PC-9 (cell line): ENCODE results near the gene SUPT3H. TPM values are rescaled to one million over a fixed set of nuclear protein-coding genes. Genes with fewer than 3 reads are reported as not detected.

Experiments
- BruUV-seq: library from RNA; stranded (reverse); fragments of 400-500 nt; replicated peaks from 2 replicates; lab custom pipeline; 2021; lab: Mats Ljungman, UMichigan
- CTCF ChIA-PET: fragments of 300-600 bp; sonication (Branson Sonifier 250); formaldehyde crosslinking; loops from one replicate; lab custom pipeline; 2022; ENCODE audit warnings: antibody characterized with exemption; lab: Charles Lee
- POLR2A ChIA-PET: fragments of 300-600 bp; sonication (Branson Sonifier 250); formaldehyde crosslinking; loops from one replicate; lab custom pipeline; 2022; ENCODE audit warnings: antibody characterized with exemption; ENCODE audit not compliant: unreplicated experiment; lab: Charles Lee
- DNase-seq, 2 experiments: peaks; one replicate each; pipeline versions ENCODE4 v3.0.0 to v3.0.0-alpha.2; 2015 to 2022; ENCODE audit warnings: mixed read lengths in 1 of 2
- H2AFZ ChIP-seq: fragments of 200-600 bp; sonication (generic); 2 replicates; pipeline ENCODE4 v1.8.1; 2017; ENCODE audit warnings: antibody characterized with exemption
- H3F3A ChIP-seq: fragments of 200-600 bp; sonication (generic); 2 replicates; pipeline ENCODE4 v1.8.1; 2017; ENCODE audit warnings: antibody characterized with exemption, mild to moderate bottlenecking, low read depth; ENCODE audit not compliant: insufficient read depth
- H3K27ac ChIP-seq: fragments of 200-600 bp; sonication (generic); 2 replicates; pipeline ENCODE4 v1.6.1; 2016; ENCODE audit warnings: mixed run types
- H3K27me3 ChIP-seq: fragments of 200-600 bp; sonication (generic); 2 replicates; pipeline ENCODE4 v1.6.1; 2016; ENCODE audit warnings: low read depth, mixed run types; ENCODE audit not compliant: insufficient read depth
- H3K36me3 ChIP-seq: fragments of 200-600 bp; sonication (generic); 2 replicates; pipeline ENCODE4 v1.6.1; 2016; ENCODE audit warnings: low read depth, mixed run types
- H3K4me1 ChIP-seq: fragments of 200-600 bp; sonication (generic); replicated peaks from 2 replicates; pipeline ENCODE4 v1.6.1; 2016; ENCODE audit warnings: mixed run types; ENCODE audit not compliant: insufficient read depth
- H3K4me2 ChIP-seq: fragments of 200-600 bp; sonication (generic); 2 replicates; pipeline ENCODE4 v1.6.1; 2017; ENCODE audit warnings: mixed run types
- H3K4me3 ChIP-seq: fragments of 200-600 bp; sonication (generic); 2 replicates; pipeline ENCODE4 v1.6.1; 2016; ENCODE audit warnings: mixed run types
- H3K79me2 ChIP-seq: fragments of 200-600 bp; sonication (generic); 2 replicates; pipeline ENCODE4 v1.6.1; 2017; ENCODE audit warnings: low read depth, mixed run types
- H3K9me2 ChIP-seq: fragments of 200-600 bp; sonication (generic); 2 replicates; pipeline ENCODE4 v1.8.1; 2017; ENCODE audit warnings: mild to moderate bottlenecking; ENCODE audit not compliant: insufficient read depth
- H3K9me3 ChIP-seq: fragments of 200-600 bp; sonication (generic); 2 replicates; pipeline ENCODE4 v1.8.1; 2016; ENCODE audit warnings: low read depth; ENCODE audit not compliant: insufficient read depth
- H4K20me1 ChIP-seq: fragments of 200-600 bp; sonication (generic); 2 replicates; pipeline ENCODE4 v1.8.1; 2017; ENCODE audit not compliant: insufficient read depth
- EZH2 ChIP-seq: fragments of 200-600 bp; sonication (generic); IDR thresholded peaks from 2 replicates; pipeline ENCODE4 v1.8.0; 2017; ENCODE audit warnings: antibody characterized with exemption, low read depth
- intact Hi-C: fragments of 100-400 bp; cut with micrococcal nuclease; formaldehyde crosslinking; loops from one replicate; pipeline ENCODE4 v1.10.0; 2022; ENCODE audit not compliant: unreplicated experiment
- total RNA-seq: library from RNA; stranded (reverse); gene quantifications from 2 replicates; pipeline ENCODE4 v1.2.3, GENCODE V29; 2021
- TF ChIP-seq, protein P1 (sequence below): fragments of 200-600 bp; sonication (generic); conservative IDR thresholded peaks from 2 replicates; pipeline ENCODE4 v1.6.1; 2017; ENCODE audit warnings: mixed run types, antibody characterized with exemption, mild to moderate bottlenecking, moderate library complexity

Gene SUPT3H
- total RNA-seq, 1 experiment from 2014 or later, result 9.2 TPM

DNA sequence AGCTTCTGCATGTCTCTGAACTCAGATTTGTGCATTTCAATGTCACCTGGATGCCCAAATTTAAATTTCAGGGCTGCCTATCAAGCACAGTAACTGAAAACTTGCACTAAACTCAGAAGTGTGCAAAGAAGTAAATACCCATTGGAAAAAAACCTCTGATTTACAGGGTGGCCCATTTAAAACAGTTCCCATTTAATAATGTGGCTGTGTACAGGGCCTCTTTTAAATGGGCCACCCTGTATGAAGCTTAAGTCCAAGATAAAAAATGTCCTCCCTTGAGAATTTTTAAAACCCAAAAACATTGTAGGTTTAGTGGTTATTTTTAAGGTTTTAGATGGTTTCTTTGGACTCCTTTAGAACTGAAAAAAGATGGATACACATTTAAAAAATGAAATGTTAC lies 251.7 kb downstream of the SUPT3H start:
- BruUV-seq, result no TSS peak
- H3K36me3 ChIP-seq, result no peaks in the 10 kb centered on the region
- no peak overlapping the region for H3K4me2 ChIP-seq
- no peaks in the 10 kb centered on the region for H3K9me3 ChIP-seq
- no peak overlapping the region for H3K4me3 ChIP-seq
- H3K4me1 ChIP-seq, result no peaks in the 10 kb centered on the region
- DNase-seq, result no peak
- H3K27ac ChIP-seq, result no peak overlapping the region
- H3K27me3 ChIP-seq, result no peaks in the 10 kb centered on the region
- ChIA-PET POLR2A (no interaction called here), CTCF (interaction anchor here (0.7 kb wide), 1 partner anchor 104 kb away, joined by 4 read pairs; no protein-coding TSS in a partner anchor)
- intact Hi-C loops, result no loop called here
- H3K79me2 ChIP-seq, result no peaks in the 10 kb centered on the region
- H3F3A ChIP-seq, result no peaks in the 10 kb centered on the region
- H4K20me1 ChIP-seq, result no peaks in the 10 kb centered on the region
- H3K9me2 ChIP-seq, result no peaks in the 10 kb centered on the region
- no peak for TF ChIP-seq EZH2
- TF ChIP-seq, protein P1, sequence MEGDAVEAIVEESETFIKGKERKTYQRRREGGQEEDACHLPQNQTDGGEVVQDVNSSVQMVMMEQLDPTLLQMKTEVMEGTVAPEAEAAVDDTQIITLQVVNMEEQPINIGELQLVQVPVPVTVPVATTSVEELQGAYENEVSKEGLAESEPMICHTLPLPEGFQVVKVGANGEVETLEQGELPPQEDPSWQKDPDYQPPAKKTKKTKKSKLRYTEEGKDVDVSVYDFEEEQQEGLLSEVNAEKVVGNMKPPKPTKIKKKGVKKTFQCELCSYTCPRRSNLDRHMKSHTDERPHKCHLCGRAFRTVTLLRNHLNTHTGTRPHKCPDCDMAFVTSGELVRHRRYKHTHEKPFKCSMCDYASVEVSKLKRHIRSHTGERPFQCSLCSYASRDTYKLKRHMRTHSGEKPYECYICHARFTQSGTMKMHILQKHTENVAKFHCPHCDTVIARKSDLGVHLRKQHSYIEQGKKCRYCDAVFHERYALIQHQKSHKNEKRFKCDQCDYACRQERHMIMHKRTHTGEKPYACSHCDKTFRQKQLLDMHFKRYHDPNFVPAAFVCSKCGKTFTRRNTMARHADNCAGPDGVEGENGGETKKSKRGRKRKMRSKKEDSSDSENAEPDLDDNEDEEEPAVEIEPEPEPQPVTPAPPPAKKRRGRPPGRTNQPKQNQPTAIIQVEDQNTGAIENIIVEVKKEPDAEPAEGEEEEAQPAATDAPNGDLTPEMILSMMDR, result no peak
- H2AFZ ChIP-seq, result no peak overlapping the region

DNA sequence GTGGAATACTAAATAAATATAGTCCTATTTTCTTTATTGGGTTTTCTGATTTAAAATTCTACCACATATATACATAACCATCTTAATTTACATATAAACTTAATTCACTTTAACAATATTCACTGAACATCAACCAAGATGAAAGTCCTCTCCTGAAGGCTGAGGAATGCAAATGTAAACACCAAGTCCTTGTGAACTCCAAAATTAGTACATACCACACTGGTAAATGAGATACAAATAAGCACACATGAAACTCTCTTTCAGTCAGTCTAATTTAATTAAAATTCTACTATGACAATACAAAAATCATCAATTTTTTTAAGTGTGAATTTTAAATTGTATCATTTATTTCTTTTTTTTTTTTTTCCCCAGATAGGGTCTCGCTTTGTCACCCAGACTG lies 254.7 kb downstream of the SUPT3H start:
- Histone ChIP-seq H3K36me3 (no peaks in the 10 kb centered on the region), H3K4me3 (no peak overlapping the region), H3K79me2 (no peaks in the 10 kb centered on the region), H3K9me2 (no peaks in the 10 kb centered on the region), H3K27me3 (no peaks in the 10 kb centered on the region), H3K27ac (no peak overlapping the region), H2AFZ (no peak overlapping the region), H3K9me3 (no peaks in the 10 kb centered on the region), H4K20me1 (no peaks in the 10 kb centered on the region), H3F3A (no peaks in the 10 kb centered on the region), H3K4me2 (no peak overlapping the region), H3K4me1 (no peaks in the 10 kb centered on the region)
- BruUV-seq, result no TSS peak
- TF ChIP-seq, protein P1, result no peak
- no peak for TF ChIP-seq EZH2
- intact Hi-C loops, result no loop called here
- POLR2A ChIA-PET, result no interaction called here
- CTCF ChIA-PET, result interaction anchor here (0.5 kb wide), 1 partner anchor 42 kb away, joined by 3 read pairs; no protein-coding TSS in a partner anchor
- no peak for DNase-seq

DNA sequence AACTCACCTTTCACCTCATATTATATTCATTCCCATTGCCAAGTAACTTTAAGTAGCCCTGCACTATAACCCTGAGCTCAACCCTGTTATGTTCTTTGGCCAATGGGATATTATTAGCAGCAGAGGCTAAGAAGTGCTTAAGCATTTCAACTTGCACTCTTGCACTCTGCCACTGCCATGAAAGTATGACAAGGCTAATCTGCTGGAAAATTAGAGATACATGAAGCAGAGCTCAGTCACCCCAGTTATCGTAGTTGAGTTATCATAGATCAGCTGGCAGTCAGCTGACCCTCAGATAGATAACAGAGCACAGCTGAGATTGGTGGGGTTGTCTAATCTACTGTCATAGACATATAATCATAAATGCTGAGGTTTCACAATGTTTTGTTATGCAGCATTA lies 259.0 kb downstream of the SUPT3H start:
- Histone ChIP-seq H3K27me3 (no peaks in the 10 kb centered on the region), H3K27ac (no peak overlapping the region), H2AFZ (no peak overlapping the region), H3K4me2 (no peak overlapping the region), H3K4me3 (no peak overlapping the region), H3K79me2 (no peaks in the 10 kb centered on the region), H3K36me3 (no peaks in the 10 kb centered on the region), H3K4me1 (no peaks in the 10 kb centered on the region), H3K9me3 (no peaks in the 10 kb centered on the region), H3K9me2 (no peaks in the 10 kb centered on the region), H4K20me1 (no peaks in the 10 kb centered on the region), H3F3A (peaks cover 5% of the 10 kb centered on the region; the same call in 1 of the 2 replicates)
- BruUV-seq, result no TSS peak
- ChIA-PET POLR2A (no interaction called here), CTCF (no interaction called here)
- no peak for DNase-seq
- TF ChIP-seq EZH2, result no peak
- TF ChIP-seq, protein P1, result no peak
- intact Hi-C loops, result no loop called here
